Neuronal stem cell (in vitro differentiated cells): ENCODE results near the gene TBC1D16.
"Not testable (repeated sequence)": the region's sequence is repeated elsewhere in the genome, so short reads cannot be mapped to it uniquely, and the experiment has no call there.

Experiments used
- DNase-seq: peaks from one replicate; pipeline ENCODE4 v3.0.0-alpha.2; 2013; ENCODE audit warnings: low spot score
- H2AFZ ChIP-seq: one replicate; pipeline ENCODE4 v1.6.1; 2013; ENCODE audit warnings: mild to moderate bottlenecking, low read length, inconsistent platforms
- H2AK5ac ChIP-seq: 2 replicates; pipeline ENCODE4 v1.6.1; 2013; ENCODE audit warnings: low read depth, mild to moderate bottlenecking, inconsistent platforms, low read length, moderate library complexity, mixed read lengths
- H2BK120ac ChIP-seq: 2 replicates; pipeline ENCODE4 v1.6.1; 2013; ENCODE audit warnings: low read depth, mild to moderate bottlenecking, inconsistent platforms, low read length, moderate library complexity, mixed read lengths
- H2BK12ac ChIP-seq: one replicate; pipeline ENCODE4 v1.6.1; 2013; ENCODE audit warnings: low read length, inconsistent platforms
- H2BK15ac ChIP-seq: 2 replicates; pipeline ENCODE4 v1.6.1; 2013; ENCODE audit warnings: mild to moderate bottlenecking, low read length, inconsistent platforms, mixed read lengths
- H2BK5ac ChIP-seq: one replicate; pipeline ENCODE4 v1.6.1; 2013; ENCODE audit warnings: inconsistent platforms, mild to moderate bottlenecking, low read length, moderate library complexity
- H3K14ac ChIP-seq: one replicate; pipeline ENCODE4 v1.6.1; 2013; ENCODE audit warnings: low read length, inconsistent platforms
- H3K18ac ChIP-seq: 2 replicates; pipeline ENCODE4 v1.6.1; 2013; ENCODE audit warnings: low read length, inconsistent platforms
- H3K23ac ChIP-seq: 2 replicates; pipeline ENCODE4 v1.6.1; 2013; ENCODE audit warnings: low read depth, mild to moderate bottlenecking, mixed read lengths, low read length, inconsistent platforms; ENCODE audit not compliant: poor library complexity
- H3K27ac ChIP-seq: replicated peaks from 3 replicates; pipeline ENCODE4 v1.5.1; 2013; ENCODE audit warnings: low read length, inconsistent platforms
- H3K27me3 ChIP-seq, 3 experiments: 2 replicates each; pipeline ENCODE4 v1.6.1; 2013; ENCODE audit warnings: low read length in 3 of 3, mild to moderate bottlenecking in 2 of 3, inconsistent platforms in 1 of 3, low read depth in 1 of 3, mixed read lengths in 1 of 3, moderate library complexity in 1 of 3; ENCODE audit not compliant: control insufficient read depth in 3 of 3, insufficient read depth in 3 of 3
- H3K36me3 ChIP-seq, 2 donors: replicated peaks in 1 of 2; 2 replicates each; pipeline ENCODE4 v1.6.1; 2013; ENCODE audit warnings: low read length in 2 of 2; ENCODE audit not compliant: control insufficient read depth in 2 of 2, insufficient read depth in 2 of 2
- H3K4ac ChIP-seq: 2 replicates; pipeline ENCODE4 v1.6.1; 2013; ENCODE audit warnings: inconsistent platforms, mild to moderate bottlenecking, low read length, moderate library complexity
- H3K4me1 ChIP-seq, 2 donors: 1 replicate in 1 of 2; 2 replicates in 1 of 2; pipeline ENCODE4 v1.6.1; 2013; ENCODE audit warnings: low read length in 2 of 2, low read depth in 1 of 2; ENCODE audit not compliant: control insufficient read depth in 2 of 2, insufficient read depth in 1 of 2
- H3K4me2 ChIP-seq: one replicate; pipeline ENCODE4 v1.6.1; 2013; ENCODE audit warnings: mild to moderate bottlenecking, low read length, inconsistent platforms; ENCODE audit not compliant: insufficient read depth, poor library complexity, severe bottlenecking
- H3K4me3 ChIP-seq, 2 donors: 2 replicates each; pipeline ENCODE4 v1.5.1; 2013; ENCODE audit warnings: low read length in 2 of 2, mild to moderate bottlenecking in 2 of 2, inconsistent platforms in 1 of 2, moderate library complexity in 1 of 2
- H3K79me1 ChIP-seq: one replicate; pipeline ENCODE4 v1.6.1; 2013; ENCODE audit warnings: low read depth, mild to moderate bottlenecking, inconsistent platforms, low read length, moderate library complexity
- H3K9ac ChIP-seq: one replicate; pipeline ENCODE4 v1.6.1; 2013; ENCODE audit warnings: mild to moderate bottlenecking, low read depth, low read length, inconsistent platforms; ENCODE audit not compliant: poor library complexity
- H3K9me3 ChIP-seq, 2 donors: replicated peaks in 1 of 2; 2 replicates each; pipeline versions ENCODE3 to v1.6.1; 2013; ENCODE audit warnings: low read length in 2 of 2, mild to moderate bottlenecking in 2 of 2, inconsistent platforms in 1 of 2, low read depth in 1 of 2, mixed read lengths in 1 of 2, moderate library complexity in 1 of 2; ENCODE audit not compliant: control insufficient read depth in 2 of 2, insufficient read depth in 1 of 2
- H4K8ac ChIP-seq: one replicate; pipeline ENCODE4 v1.6.1; 2013; ENCODE audit warnings: low read depth, mild to moderate bottlenecking, inconsistent platforms, low read length, moderate library complexity
- H4K91ac ChIP-seq: one replicate; pipeline ENCODE4 v1.6.1; 2013; ENCODE audit warnings: low read length, low read depth, mild to moderate bottlenecking, inconsistent platforms; ENCODE audit not compliant: poor library complexity
- WGBS, 2 donors: extraction: QIAGEN DNeasy Blood & Tissue Kit; methylation state at CpG; one replicate each; pipeline ENCODE4 v1.1.7; 2013; ENCODE audit warnings: missing lambda C conversion rate in 2 of 2, mixed read lengths in 1 of 2; ENCODE audit not compliant: insufficient read length in 2 of 2, insufficient replicate concordance in 1 of 2; ENCODE audit errors: extremely low coverage in 2 of 2; 5-methylcytosine and 5-hydroxymethylcytosine counted together

The TBC1D16 gene

GRCh38 chr17:79994602-79995001 is 41.1 kb downstream of the TBC1D16 start:
- no peaks in the 10 kb centered on the region for H3K27me3 ChIP-seq
- no peak overlapping the region for H3K14ac ChIP-seq
- H4K8ac ChIP-seq, result no peak overlapping the region
- WGBS, 2 donors, result no CpG with 5 or more reads among the region's 13 CpGs
- no peak overlapping the region for H2BK120ac ChIP-seq
- H2BK5ac ChIP-seq, result no peak overlapping the region
- H3K4me2 ChIP-seq, result no peak overlapping the region
- H3K9me3 ChIP-seq, result peaks cover 0 to 3% of the 10 kb centered on the region in 2 donors
- H2AK5ac ChIP-seq, result no peak overlapping the region
- no peak overlapping the region for H2BK12ac ChIP-seq
- no peak overlapping the region for H2BK15ac ChIP-seq
- no peak overlapping the region for H4K91ac ChIP-seq
- H3K23ac ChIP-seq, result no peak overlapping the region
- H3K27ac ChIP-seq, result no peak overlapping the region
- no peak overlapping the region for H3K4ac ChIP-seq
- no peak for DNase-seq
- no peak overlapping the region for H3K18ac ChIP-seq
- H3K4me1 ChIP-seq, result peaks cover 5 to 25% of the 10 kb centered on the region in 2 donors
- peaks cover 7% of the 10 kb centered on the region for H3K79me1 ChIP-seq
- peaks cover 4 to 49% of the 10 kb centered on the region in 2 donors for H3K36me3 ChIP-seq
- no peak overlapping the region for H2AFZ ChIP-seq
- H3K4me3 ChIP-seq, result no peak overlapping the region
- H3K9ac ChIP-seq, result no peak overlapping the region

GRCh38 chr17:79994228-79994569 is 41.5 kb downstream of the TBC1D16 start:
- H3K27ac ChIP-seq, DNase-seq: not testable (repeated sequence)

DNA sequence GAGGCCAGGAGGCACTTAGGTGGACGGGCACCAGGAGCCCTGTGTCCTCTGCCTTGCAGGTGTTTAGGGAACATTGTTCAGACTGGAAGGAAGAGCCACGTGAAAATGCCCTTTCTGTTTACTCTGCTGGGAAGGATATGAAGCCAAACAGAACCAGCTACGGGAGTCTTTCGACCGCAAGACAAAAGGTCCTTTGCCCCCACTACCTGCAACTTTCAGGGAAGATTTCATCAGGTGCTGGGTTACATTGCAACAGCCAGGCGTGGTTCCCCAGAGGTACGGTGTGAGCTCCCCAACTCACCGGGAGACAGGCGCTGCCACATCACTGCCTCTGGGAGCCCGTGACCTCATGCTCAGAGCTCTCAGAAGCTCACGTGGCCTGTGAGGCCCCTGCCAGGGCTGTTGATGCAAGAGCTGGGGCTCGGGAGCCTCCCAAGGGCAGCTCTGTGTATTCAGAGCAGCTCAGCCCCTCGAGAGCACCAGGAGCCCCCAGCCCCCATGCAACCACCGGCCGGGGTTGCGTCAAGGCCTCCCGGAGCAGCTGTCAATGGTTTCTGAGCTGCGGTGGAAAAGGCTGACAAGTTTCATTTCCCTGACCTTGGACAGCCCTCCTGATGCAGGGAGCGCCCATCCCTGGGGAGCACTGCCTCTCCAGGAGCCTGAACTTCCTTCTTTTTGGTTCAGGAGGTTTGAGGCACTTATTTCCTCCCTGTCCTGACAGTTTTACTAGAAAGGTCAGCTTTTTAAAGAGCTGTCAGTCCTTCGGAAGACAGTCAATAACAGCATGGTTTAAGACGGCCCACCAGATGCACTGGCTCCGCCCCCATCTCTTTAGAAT is 42.1 kb downstream of the TBC1D16 start:
- no peak overlapping the region for H2AFZ ChIP-seq
- no peak overlapping the region for H4K91ac ChIP-seq
- peak overlapping the region; percentile 10 for H3K23ac ChIP-seq
- H3K18ac ChIP-seq, result peak overlapping the region; percentile 77
- peak overlapping the region; percentile 52 for H2BK15ac ChIP-seq
- peaks cover 5 to 25% of the 10 kb centered on the region in 2 donors for H3K4me1 ChIP-seq
- H3K14ac ChIP-seq, result no peak overlapping the region
- no peak overlapping the region for H2BK120ac ChIP-seq
- H3K27ac ChIP-seq, result no peak overlapping the region
- no peak overlapping the region for H2BK12ac ChIP-seq
- H3K4ac ChIP-seq, result no peak overlapping the region
- no peak overlapping the region for H4K8ac ChIP-seq
- no peak overlapping the region for H2AK5ac ChIP-seq
- peaks cover 0 to 3% of the 10 kb centered on the region in 2 donors for H3K9me3 ChIP-seq
- peaks cover 4 to 43% of the 10 kb centered on the region in 2 donors for H3K36me3 ChIP-seq
- no peaks in the 10 kb centered on the region for H3K27me3 ChIP-seq
- no peak overlapping the region for H3K4me3 ChIP-seq
- H3K79me1 ChIP-seq, result peaks cover 7% of the 10 kb centered on the region
- no peak overlapping the region for H3K4me2 ChIP-seq
- no peak overlapping the region for H3K9ac ChIP-seq
- H2BK5ac ChIP-seq, result no peak overlapping the region
- no peak for DNase-seq
- no CpG with 5 or more reads among the region's 22 CpGs for WGBS, 2 donors

More at GRCh38 chr17:79994228-79994569, 41.5 kb downstream of the TBC1D16 start:
- H2AK5ac ChIP-seq, H3K27me3 ChIP-seq, H3K23ac ChIP-seq, H3K4me2 ChIP-seq, H3K14ac ChIP-seq, H3K4ac ChIP-seq, H3K9me3 ChIP-seq, H3K9ac ChIP-seq, H2AFZ ChIP-seq, H2BK15ac ChIP-seq, H4K91ac ChIP-seq, H2BK12ac ChIP-seq, H4K8ac ChIP-seq, H3K79me1 ChIP-seq, H2BK5ac ChIP-seq, H3K18ac ChIP-seq, H3K4me3 ChIP-seq, H2BK120ac ChIP-seq: not testable (repeated sequence)
- WGBS, 2 donors, result no CpG with 5 or more reads among the region's 4 CpGs
- Histone ChIP-seq H3K36me3 (peaks cover 4 to 48% of the 10 kb centered on the region in 2 donors), H3K4me1 (peaks cover 5 to 25% of the 10 kb centered on the region in 2 donors)

DNA sequence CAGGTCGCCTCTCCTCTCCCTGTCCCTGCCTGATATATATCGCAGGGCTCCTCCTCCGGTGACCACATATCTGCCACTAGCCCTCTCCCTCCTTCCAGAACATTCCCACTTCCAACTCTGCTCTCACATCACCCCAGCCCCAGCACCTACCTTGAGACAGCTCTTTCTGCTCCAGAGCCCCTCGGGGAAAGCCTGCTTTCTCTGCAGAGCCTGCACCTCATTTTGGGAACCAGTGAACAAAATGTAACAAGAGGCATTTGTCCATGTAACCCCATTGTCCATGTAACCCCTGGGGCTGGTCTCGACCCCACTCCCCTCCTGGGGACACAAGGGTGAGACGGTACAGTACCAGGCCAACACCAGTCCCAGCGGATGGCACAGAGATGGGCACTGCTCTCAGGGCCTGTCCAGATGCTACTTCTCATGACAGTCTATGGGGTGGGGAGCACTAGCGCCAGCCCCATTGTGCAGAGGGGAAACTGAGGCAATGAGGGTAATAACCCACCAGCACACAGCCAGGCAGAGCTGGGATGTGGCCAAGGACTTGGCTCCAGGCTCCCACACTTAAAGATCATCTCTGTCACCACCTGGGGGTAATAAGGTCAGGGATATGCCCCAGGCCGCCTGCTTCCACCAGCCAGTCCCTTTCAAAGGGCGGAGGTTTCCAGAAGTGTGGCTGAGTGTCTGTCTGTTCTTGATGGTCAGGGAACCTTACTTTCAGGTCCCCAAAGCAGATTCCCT is 42.9 kb downstream of the TBC1D16 start:
- Histone ChIP-seq H2BK12ac (no peak overlapping the region), H3K18ac (no peak overlapping the region), H3K4ac (no peak overlapping the region), H3K23ac (no peak overlapping the region), H3K27me3 (no peaks in the 10 kb centered on the region), H2AFZ (no peak overlapping the region), H2BK5ac (no peak overlapping the region), H4K8ac (no peak overlapping the region), H3K4me3 (peak overlapping the region in 1 of 2 donors; percentile 18), H3K9ac (peak overlapping the region; percentile 78), H3K4me2 (no peak overlapping the region), H3K9me3 (peaks cover 0 to 3% of the 10 kb centered on the region in 2 donors), H3K36me3 (peaks cover 2 to 39% of the 10 kb centered on the region in 2 donors), H2BK120ac (no peak overlapping the region), H3K79me1 (peaks cover 8% of the 10 kb centered on the region), H3K4me1 (peaks cover 9 to 25% of the 10 kb centered on the region in 2 donors), H3K14ac (peak overlapping the region; percentile 14), H4K91ac (no peak overlapping the region), H2BK15ac (no peak overlapping the region), H3K27ac (no peak overlapping the region), H2AK5ac (peak overlapping the region; percentile 89)
- DNase-seq, result no peak
- WGBS, 2 donors, result no CpG with 5 or more reads among the region's 10 CpGs
